HG03520 (cell line): ENCODE data around the gene CAPZB.

Source experiments
- ATAC-seq: cut with Tn5 transposase; IDR thresholded peaks from one replicate; pipeline ENCODE4 v1.9.1; 2021; ENCODE audit warnings: mild to moderate bottlenecking, moderate library complexity; ENCODE audit not compliant: unreplicated experiment

Gene CAPZB

GRCh38 chr1:19472174-19472573, 13.2 kb downstream of the CAPZB start:
- ATAC-seq = no peak

GRCh38 chr1:19469004-19469403, 16.3 kb downstream of the CAPZB start:
- ATAC-seq = no peak

GRCh38 chr1:19468397-19468956, 16.9 kb downstream of the CAPZB start:
- ATAC-seq = no peak

GRCh38 chr1:19467199-19468187, 17.8 kb downstream of the CAPZB start:
- ATAC-seq = no peak

- no peak for ATAC-seq
Measured at GRCh38 chr1:19466112-19466561, 19.2 kb downstream of the CAPZB start.

GRCh38 chr1:19465650-19466049, 19.7 kb downstream of the CAPZB start:
- ATAC-seq = no peak

GRCh38 chr1:19465123-19465522, 20.2 kb downstream of the CAPZB start:
- ATAC-seq = no peak

GRCh38 chr1:19464696-19465095, 20.6 kb downstream of the CAPZB start:
- no peak for ATAC-seq

GRCh38 chr1:19463504-19463803, 21.9 kb downstream of the CAPZB start:
- no peak for ATAC-seq

- ATAC-seq = no peak
Measured at GRCh38 chr1:19462781-19463503, 22.4 kb downstream of the CAPZB start.

GRCh38 chr1:19461220-19461554, 24.2 kb downstream of the CAPZB start:
- no peak for ATAC-seq

GRCh38 chr1:19460535-19461219, 24.7 kb downstream of the CAPZB start:
- ATAC-seq = no peak

GRCh38 chr1:19458815-19459417, 26.4 kb downstream of the CAPZB start:
- no peak for ATAC-seq

- no peak for ATAC-seq
Measured at GRCh38 chr1:19457607-19458006, 27.7 kb downstream of the CAPZB start.

GRCh38 chr1:19456968-19457441, 28.3 kb downstream of the CAPZB start:
- ATAC-seq = no peak

- no peak for ATAC-seq
Measured at GRCh38 chr1:19455353-19455752, 30.0 kb downstream of the CAPZB start.

- ATAC-seq = no peak
Measured at GRCh38 chr1:19454265-19455146, 30.8 kb downstream of the CAPZB start.

- ATAC-seq = no peak
Measured at GRCh38 chr1:19453741-19454201, 31.6 kb downstream of the CAPZB start.

- no peak for ATAC-seq
Measured at GRCh38 chr1:19452221-19452663, 33.1 kb downstream of the CAPZB start.
